G401.6 (cell line): ENCODE data around the gene CIDEA.
"Not testable (repeated sequence)": the region's sequence is repeated elsewhere in the genome, so short reads cannot be mapped to it uniquely, and the experiment has no call there.

Source experiments
- FAIRE-seq: peaks from 2 replicates; lab custom pipeline; 2012; peaks lifted over from hg19 to GRCh38; lab: Jason Lieb, UNC

CIDEA gene

GRCh38 chr18:12239431-12239830 is 14.7 kb upstream of the CIDEA start:
- no peak for FAIRE-seq

GRCh38 chr18:12242658-12243260 is 11.4 kb upstream of the CIDEA start:
- FAIRE-seq = no peak

- FAIRE-seq = not testable (repeated sequence)
These were observed 10.9 kb upstream of the CIDEA start for GRCh38 chr18:12243272-12243671.

GRCh38 chr18:12245793-12246135 is 8.4 kb upstream of the CIDEA start:
- FAIRE-seq = no peak

- FAIRE-seq = no peak
These were observed 7.0 kb upstream of the CIDEA start for GRCh38 chr18:12246849-12247808.

- FAIRE-seq = no peak
These were observed 6.2 kb upstream of the CIDEA start for GRCh38 chr18:12247946-12248345.

- FAIRE-seq = no peak
These were observed 5.0 kb upstream of the CIDEA start for GRCh38 chr18:12248926-12249720.

- FAIRE-seq = no peak
These were observed 2.9 kb upstream of the CIDEA start for GRCh38 chr18:12251311-12251710.

GRCh38 chr18:12252061-12252460 is 2.1 kb upstream of the CIDEA start:
- FAIRE-seq = no peak

- no peak for FAIRE-seq
These were observed 1.1 kb upstream of the CIDEA start for GRCh38 chr18:12253027-12253426.

- no peak for FAIRE-seq
These were observed 462 bp upstream of the CIDEA start for GRCh38 chr18:12253663-12254135.

- no peak for FAIRE-seq
These were observed 805 bp downstream of the CIDEA start for GRCh38 chr18:12254820-12255511.

- no peak for FAIRE-seq
These were observed 1.5 kb downstream of the CIDEA start for GRCh38 chr18:12255626-12256026.

GRCh38 chr18:12256951-12257350 is 2.8 kb downstream of the CIDEA start:
- FAIRE-seq = no peak

GRCh38 chr18:12257996-12258718 is 4.0 kb downstream of the CIDEA start:
- no peak for FAIRE-seq

GRCh38 chr18:12258719-12259705 is 4.9 kb downstream of the CIDEA start:
- FAIRE-seq = no peak

GRCh38 chr18:12262748-12263147 is 8.6 kb downstream of the CIDEA start:
- no peak for FAIRE-seq

GRCh38 chr18:12264864-12265263 is 10.7 kb downstream of the CIDEA start:
- no peak for FAIRE-seq

- FAIRE-seq = no peak
These were observed 17.4 kb downstream of the CIDEA start for GRCh38 chr18:12271376-12272235.
